HuH-7 (cell line): ENCODE results near the gene C19orf53.
"Not testable (repeated sequence)": the region's sequence is repeated elsewhere in the genome, so short reads cannot be mapped to it uniquely, and the experiment has no call there.

ENCODE experiments used
- DNase-seq: peaks from one replicate; pipeline ENCODE4 v3.0.0; 2011; ENCODE audit warnings: low spot score

Gene C19orf53

GRCh38 chr19:13764101-13764807, 10.0 kb upstream of the C19orf53 start, which contains the start of gene MRI1:
Gene MRI1, plus strand, starts transcription at chr19:13764522. Its CDS starts 67 bp downstream, at chr19:13764589.
- peak; percentile 90 for DNase-seq

GRCh38 chr19:13764821-13765394, 9.3 kb upstream of the C19orf53 start:
- DNase-seq = no peak

DNA sequence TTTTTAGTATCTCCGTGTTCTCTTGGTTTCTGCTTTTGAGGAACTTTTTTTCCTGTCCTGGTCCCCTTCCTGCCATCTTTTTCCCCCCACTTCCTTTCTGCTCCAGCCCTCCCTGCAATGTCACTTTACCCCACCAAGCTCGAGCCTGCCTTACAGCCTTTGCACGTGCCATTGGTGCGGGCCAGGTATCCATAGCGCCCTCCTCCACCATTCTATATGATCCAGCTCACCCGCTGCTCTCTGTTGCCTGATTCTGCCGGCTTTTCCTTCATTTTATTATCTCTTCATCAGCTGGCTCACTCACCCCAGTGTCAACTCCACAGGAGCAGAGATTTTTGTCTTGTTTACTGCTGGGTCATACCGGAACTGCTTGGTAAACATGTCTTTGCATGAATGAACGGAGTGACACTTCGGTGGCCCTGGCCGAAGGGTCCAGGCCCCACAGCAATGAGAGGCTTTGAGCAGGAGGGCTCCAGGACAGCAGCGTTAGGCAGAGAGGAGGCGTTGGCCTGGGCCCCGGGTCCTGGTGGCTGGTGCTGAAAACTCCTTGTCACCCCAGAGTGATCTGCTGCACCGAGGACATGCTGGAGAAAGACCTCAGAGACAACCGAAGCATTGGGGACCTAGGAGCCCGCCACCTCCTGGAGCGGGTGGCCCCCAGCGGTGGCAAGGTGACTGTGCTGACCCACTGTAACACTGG, 8.7 kb upstream of the C19orf53 start:
- DNase-seq = peak; percentile 52

GRCh38 chr19:13766095-13766481, 8.2 kb upstream of the C19orf53 start:
- DNase-seq = no peak

- no peak for DNase-seq
Observed at GRCh38 chr19:13768510-13768909, 5.7 kb upstream of the C19orf53 start.

- no peak for DNase-seq
Observed at GRCh38 chr19:13770013-13770635, 4.1 kb upstream of the C19orf53 start.

DNA sequence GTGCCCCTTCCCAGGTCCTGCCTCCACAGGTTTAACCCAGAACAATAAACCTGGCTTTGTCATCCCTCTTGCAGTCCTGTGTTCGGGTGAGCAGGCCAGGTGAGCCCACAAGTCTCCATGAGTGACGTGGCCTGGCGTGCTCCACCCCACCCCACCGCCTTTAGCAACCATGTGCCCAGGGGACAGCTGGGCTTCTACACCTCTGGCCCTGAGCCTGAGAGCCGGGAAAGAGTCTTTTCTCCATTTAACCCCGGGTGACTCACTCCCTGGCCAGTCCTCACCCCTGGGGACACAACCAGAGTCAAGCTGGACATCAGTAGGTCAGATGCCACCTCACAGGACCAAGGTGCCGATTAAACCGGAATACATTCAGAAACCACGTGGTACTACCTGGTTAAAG, 4.1 kb downstream of the C19orf53 start:
- DNase-seq = no peak

GRCh38 chr19:13778847-13779246, 4.6 kb downstream of the C19orf53 start:
- no peak for DNase-seq

- not testable (repeated sequence) for DNase-seq
Observed at GRCh38 chr19:13779794-13780193, 5.5 kb downstream of the C19orf53 start.

DNA sequence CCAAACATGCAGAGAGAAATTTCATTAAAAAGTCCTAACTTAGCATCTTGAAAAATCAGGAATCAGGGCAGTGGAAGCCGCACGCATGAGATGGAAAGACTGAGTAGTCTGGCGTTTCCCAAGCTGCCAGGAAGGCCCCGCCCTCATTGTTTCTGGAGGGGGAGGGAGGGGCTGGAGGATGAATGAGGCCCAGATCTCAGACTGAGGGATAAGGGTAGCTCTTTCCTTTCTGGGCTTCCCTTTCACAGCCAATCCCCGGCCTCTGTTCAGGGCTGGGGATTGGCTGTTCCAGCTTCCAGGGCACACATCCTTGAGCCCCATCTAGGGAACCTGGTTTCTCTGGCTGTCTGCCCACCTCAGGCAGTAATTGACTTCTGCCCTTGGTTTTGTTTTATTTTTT, 7.3 kb downstream of the C19orf53 start:
- no peak for DNase-seq

DNA sequence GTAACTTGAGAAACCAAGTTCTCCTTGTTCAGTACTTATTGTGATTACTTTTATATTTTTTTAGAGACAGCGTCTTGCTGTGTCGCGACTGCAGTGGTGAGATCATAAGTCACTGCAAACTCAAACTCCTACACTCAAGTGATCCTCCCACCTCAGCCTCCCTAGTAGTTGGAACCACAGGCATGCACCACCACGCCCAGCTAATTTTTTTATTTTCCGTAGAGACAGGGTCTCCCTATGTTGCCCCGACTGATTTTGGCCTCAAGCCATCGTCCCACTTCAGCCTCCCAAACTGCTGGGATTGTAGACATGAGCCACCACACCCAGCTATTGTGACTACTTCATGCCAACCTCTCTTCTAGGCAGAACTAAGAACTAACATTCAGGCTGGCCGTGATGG, 8.3 kb downstream of the C19orf53 start:
- DNase-seq = no peak

DNA sequence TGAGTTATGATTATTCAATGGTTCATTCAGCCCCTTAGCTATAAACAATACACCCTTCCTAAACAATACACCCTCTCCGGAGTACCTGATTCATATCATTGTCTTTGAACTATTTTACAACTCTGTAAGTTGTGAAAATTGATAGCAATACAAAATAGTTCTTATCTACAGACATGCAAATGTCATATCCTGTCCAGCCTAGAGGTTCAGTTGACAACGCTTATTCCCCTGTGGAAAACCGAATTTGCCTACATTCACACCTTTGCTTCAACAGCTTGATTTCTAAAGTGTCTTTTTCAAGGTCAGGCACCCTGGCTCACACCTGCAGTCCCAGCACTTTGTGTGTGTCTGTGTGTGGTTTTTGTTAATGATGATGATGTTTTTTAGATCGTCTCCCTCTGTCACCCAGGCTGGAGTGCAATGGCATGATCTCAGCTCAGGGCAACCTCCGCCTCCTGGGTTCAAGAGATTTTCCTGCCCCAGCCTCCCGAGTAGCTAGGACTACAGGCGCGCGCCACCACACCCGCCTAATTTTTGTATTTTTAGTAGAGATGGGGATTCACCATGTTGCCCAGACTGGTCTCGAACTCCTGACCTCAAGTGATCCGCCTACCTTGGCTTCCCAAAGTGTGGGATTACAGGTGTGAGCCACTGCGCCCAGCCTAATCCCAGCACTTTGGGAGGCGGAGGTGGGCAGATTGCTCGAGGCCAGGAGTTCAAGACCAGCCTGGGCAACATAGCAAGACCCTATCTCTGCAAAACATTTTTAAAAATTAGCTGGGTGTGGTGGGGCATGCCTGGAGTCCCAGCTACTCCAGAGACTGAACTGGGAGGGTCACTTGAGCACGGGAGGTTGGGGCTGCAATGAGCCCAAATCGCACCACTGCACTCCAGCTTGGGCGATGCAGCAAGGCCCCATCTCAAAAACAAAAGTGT, 9.6 kb downstream of the C19orf53 start:
- DNase-seq = no peak

DNA sequence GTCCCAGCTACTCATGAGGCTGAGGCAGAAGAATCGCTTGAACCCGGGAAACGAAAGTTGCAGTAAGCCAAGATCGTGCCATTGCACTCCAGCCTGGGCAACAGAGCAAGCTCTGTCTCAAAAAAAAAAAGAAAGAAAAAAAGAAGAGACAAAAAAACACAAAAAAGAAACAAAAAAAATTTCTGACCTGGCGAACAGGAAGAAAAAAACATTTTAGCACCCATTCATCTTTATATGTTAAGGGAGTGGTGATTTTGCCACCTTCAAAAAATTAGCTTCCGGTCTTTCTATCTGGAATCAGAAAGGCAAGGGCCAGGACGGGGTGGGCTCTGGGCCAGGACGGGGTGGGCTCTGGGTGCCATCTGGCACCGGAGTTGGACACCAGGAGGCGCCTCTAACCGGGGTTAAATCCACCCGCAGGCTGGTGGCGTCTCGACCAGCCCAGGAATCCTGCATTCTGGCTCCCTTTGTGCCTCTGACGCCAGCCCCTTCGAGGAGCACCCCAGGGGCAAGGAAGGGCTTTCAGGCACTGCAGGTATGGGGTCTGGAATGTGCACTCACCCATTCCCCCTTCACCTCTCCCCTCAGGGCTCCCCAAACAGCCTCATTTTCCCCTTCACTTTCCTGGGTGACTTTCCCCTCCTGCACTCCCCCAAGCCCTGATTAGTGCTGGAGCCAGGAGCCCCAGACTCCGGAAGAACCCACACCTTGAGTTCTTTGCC, 10.6 kb downstream of the C19orf53 start:
- peak; percentile 66 for DNase-seq

GRCh38 chr19:13788991-13789390, 14.7 kb downstream of the C19orf53 start:
- no peak for DNase-seq

- no peak for DNase-seq
Observed at GRCh38 chr19:13790354-13790753, 16.1 kb downstream of the C19orf53 start.

DNA sequence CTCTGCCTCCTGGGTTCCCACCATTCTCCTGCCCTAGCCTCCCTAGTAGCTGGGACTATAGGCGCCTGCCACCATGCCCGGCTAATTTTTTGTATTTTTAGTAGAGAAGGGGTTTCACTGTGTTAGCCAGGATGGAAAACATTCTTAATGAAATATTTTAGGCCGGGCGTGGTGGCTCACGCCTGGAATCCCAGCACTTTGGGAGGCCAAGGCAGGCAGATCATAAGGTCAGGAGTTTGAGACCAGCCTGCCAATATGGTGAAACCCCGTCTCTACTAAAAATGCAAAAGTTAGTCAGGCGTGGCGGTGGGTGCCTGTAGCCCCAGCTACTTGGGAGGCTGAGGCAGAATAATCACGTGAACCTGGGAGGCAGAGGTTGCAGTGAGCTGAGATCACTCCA, 19.1 kb downstream of the C19orf53 start:
- not testable (repeated sequence) for DNase-seq

DNA sequence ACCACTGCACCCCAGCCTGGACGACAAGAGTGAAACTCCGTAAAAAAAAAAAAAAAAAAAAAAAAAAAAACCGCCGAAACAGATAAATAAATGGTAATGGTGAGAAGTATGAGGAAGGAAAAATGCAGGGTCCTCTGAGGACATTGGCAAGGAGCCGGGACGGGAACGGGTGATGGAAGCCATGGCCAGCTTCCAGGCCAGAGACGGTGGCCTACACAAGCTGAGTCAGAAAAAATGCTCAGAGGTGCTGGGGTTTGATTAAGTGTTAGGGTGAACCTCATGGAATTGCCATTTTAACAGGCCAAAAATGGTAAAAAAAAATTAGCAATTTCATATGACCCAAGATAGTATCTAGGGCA, 20.1 kb downstream of the C19orf53 start:
- no peak for DNase-seq

- peak; percentile 99 for DNase-seq
Observed at GRCh38 chr19:13794757-13795589, 20.7 kb downstream of the C19orf53 start, which contains the start of gene ZSWIM4. Gene ZSWIM4, plus strand, starts transcription at chr19:13795443. Its CDS starts 206 bp downstream, at chr19:13795649.

DNA sequence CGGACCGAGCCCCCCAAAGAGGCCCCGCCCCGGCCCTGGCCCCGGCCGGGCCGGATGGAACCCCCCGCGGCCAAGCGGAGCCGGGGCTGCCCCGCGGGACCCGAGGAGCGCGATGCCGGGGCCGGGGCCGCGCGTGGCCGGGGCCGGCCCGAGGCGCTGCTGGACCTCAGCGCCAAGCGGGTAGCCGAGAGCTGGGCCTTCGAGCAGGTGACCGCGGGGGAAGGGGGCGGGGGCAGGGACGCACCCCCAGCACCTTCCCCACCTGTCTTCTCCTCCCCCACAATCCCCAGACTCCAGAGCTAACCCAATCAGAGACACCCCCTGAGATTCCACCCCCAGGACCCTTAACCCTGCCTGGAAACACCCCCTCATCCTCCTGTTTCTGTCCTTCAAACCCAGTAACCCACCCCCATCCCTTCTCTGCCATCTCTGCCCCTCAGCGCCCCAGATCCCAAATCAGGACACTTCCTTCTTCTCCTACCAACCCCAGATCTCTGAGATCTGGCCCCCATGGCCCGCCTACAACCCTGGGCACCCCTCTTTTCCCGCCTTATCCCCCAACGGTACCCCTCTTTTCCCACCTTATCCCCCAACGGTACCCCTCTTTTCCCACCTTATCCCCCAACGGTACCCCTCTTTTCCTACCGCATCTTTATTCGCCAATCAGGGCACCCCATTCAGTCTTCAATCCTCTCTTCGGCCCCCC, 21.5 kb downstream of the C19orf53 start:
- no peak for DNase-seq
